GM21526 (cell line): Measurements from ENCODE around the gene ITPRID1.
"Not testable (repeated sequence)": the region's sequence is repeated elsewhere in the genome, so short reads cannot be mapped to it uniquely, and the experiment has no call there.

ENCODE experiments used
- ATAC-seq: cut with Tn5 transposase; IDR thresholded peaks from one replicate; pipeline ENCODE4 v1.9.1; 2021; ENCODE audit warnings: moderate library complexity; ENCODE audit not compliant: unreplicated experiment, low FRiP score

ITPRID1 gene

GRCh38 chr7:31516680-31517502, 3.0 kb downstream of the ITPRID1 start:
- ATAC-seq = no peak

- no peak for ATAC-seq
Measured at GRCh38 chr7:31517513-31517912, 3.6 kb downstream of the ITPRID1 start.

GRCh38 chr7:31518766-31519165, 4.9 kb downstream of the ITPRID1 start:
- ATAC-seq = no peak

GRCh38 chr7:31521336-31522010, 7.6 kb downstream of the ITPRID1 start:
- no peak for ATAC-seq

- no peak for ATAC-seq
Measured at GRCh38 chr7:31526864-31527263, 13.0 kb downstream of the ITPRID1 start.

- ATAC-seq = no peak
Measured at GRCh38 chr7:31529103-31529502, 15.2 kb downstream of the ITPRID1 start.

- ATAC-seq = not testable (repeated sequence)
Measured at GRCh38 chr7:31540651-31541185, 26.8 kb downstream of the ITPRID1 start.

- no peak for ATAC-seq
Measured at GRCh38 chr7:31545549-31545948, 31.7 kb downstream of the ITPRID1 start.

GRCh38 chr7:31549611-31550010, 35.7 kb downstream of the ITPRID1 start:
- no peak for ATAC-seq

- ATAC-seq = no peak
Measured at GRCh38 chr7:31550432-31550831, 36.5 kb downstream of the ITPRID1 start.

- no peak for ATAC-seq
Measured at GRCh38 chr7:31553661-31554081, 39.8 kb downstream of the ITPRID1 start.

GRCh38 chr7:31562002-31562401, 48.1 kb downstream of the ITPRID1 start:
- no peak for ATAC-seq

- no peak for ATAC-seq
Measured at GRCh38 chr7:31563522-31563921, 49.6 kb downstream of the ITPRID1 start.

- no peak for ATAC-seq
Measured at GRCh38 chr7:31563951-31564350, 50.1 kb downstream of the ITPRID1 start.

- ATAC-seq = no peak
Measured at GRCh38 chr7:31564661-31565060, 50.8 kb downstream of the ITPRID1 start.

- no peak for ATAC-seq
Measured at GRCh38 chr7:31569528-31569927, 55.6 kb downstream of the ITPRID1 start.

- no peak for ATAC-seq
Measured at GRCh38 chr7:31583526-31583925, 69.6 kb downstream of the ITPRID1 start.

GRCh38 chr7:31583942-31584341, 70.1 kb downstream of the ITPRID1 start:
- no peak for ATAC-seq

GRCh38 chr7:31595390-31595789, 81.5 kb downstream of the ITPRID1 start:
- ATAC-seq = no peak

GRCh38 chr7:31602041-31602625, 88.2 kb downstream of the ITPRID1 start:
- ATAC-seq = no peak

GRCh38 chr7:31603046-31603445, 89.2 kb downstream of the ITPRID1 start:
- no peak for ATAC-seq
